ENCODE measurements around the gene OSBPL2. TPM values are rescaled to one million over a fixed set of nuclear protein-coding genes. Genes with fewer than 3 reads are reported as not detected.

Gene OSBPL2
- total and polyA plus RNA-seq, 3 donors from 2014 or later, result 48.5 to 57.2 (median 49.8) TPM

DNA sequence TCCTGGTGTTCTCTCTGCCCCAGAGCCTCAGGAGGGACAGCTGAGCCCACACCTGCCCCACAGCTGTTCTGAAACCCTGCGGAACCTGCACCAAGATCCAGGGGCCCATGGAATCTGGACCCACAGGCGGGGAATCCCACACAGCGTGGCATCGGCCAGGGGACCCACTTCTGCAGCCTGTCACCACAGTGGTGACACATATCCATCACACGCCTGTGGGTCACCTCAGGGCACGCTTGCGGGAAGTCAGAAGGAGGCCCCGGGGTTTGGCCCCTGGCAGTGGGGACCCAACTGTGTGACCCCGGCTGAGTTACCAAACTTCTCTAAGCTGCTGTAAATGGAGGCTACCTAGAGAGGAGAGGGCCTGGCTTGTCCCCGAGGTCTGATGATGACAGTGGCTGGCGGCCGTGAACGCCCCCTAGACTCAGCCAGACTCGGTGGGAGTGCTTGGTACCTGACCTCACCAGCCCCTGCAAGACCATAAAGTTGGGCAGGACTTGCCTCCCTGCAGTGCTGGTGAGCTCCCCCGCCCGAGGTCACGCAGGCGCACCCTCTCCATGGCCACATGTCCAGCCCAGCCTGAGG is 16.0 kb upstream of the OSBPL2 start:
- no peak for TF ChIP-seq POLR2A (IDR thresholded peaks at IDR 0.05)
- TF ChIP-seq, protein P1, sequence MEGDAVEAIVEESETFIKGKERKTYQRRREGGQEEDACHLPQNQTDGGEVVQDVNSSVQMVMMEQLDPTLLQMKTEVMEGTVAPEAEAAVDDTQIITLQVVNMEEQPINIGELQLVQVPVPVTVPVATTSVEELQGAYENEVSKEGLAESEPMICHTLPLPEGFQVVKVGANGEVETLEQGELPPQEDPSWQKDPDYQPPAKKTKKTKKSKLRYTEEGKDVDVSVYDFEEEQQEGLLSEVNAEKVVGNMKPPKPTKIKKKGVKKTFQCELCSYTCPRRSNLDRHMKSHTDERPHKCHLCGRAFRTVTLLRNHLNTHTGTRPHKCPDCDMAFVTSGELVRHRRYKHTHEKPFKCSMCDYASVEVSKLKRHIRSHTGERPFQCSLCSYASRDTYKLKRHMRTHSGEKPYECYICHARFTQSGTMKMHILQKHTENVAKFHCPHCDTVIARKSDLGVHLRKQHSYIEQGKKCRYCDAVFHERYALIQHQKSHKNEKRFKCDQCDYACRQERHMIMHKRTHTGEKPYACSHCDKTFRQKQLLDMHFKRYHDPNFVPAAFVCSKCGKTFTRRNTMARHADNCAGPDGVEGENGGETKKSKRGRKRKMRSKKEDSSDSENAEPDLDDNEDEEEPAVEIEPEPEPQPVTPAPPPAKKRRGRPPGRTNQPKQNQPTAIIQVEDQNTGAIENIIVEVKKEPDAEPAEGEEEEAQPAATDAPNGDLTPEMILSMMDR (IDR thresholded peaks at IDR 0.05), result no peak
- WGBS, 2 donors, result 85 to 87% methylated on average over 12 to 16 of the region's 18 CpGs
- no peaks in the 10 kb centered on the region for H3K36me3 ChIP-seq (ENCODE audit: low read depth, missing control alignments)

DNA sequence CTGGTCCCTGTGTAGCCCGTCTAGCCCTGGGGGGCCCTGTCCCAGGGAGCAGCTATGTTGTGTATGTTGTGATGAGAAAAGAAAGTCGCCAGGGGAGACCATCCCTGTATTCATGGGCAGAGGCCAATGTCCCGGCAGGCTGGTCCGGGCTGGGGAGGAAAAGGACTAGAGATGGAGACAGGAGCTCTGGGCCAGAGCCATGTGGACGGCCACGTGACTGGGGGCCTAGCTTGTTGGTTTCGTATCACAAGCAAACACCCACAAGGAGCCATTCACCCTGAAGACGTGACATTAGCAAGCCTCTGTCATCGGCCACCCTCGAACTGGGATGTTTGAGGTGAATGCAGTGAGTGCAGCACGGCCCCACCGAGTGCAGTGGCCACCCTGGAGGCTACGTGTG is 15.3 kb upstream of the OSBPL2 start:
- Histone ChIP-seq H3K4me1 (peaks cover 16% of the 10 kb centered on the region), H3K9me3 (no peaks in the 10 kb centered on the region), H3K4me3 (no peak overlapping the region), H3K27ac (no peak overlapping the region), H3K36me3 (ENCODE audit: low read depth, missing control alignments) (no peaks in the 10 kb centered on the region), H3K27me3 (no peaks in the 10 kb centered on the region)
- TF ChIP-seq, protein P1 (IDR thresholded peaks at IDR 0.05), result no peak
- TF ChIP-seq POLR2A (IDR thresholded peaks at IDR 0.05), result no peak
- no peak for DNase-seq
- 74 to 75% methylated on average over 12 to 13 of the region's 13 CpGs for WGBS, 2 donors
- intact Hi-C loops (cut with DNase I; ENCODE audit: low total_unique reads), result no loop called here

More for the DNA sequence above, 16.0 kb upstream of the OSBPL2 start:
- Histone ChIP-seq H3K4me3 (no peak overlapping the region), H3K4me1 (peaks cover 16% of the 10 kb centered on the region), H3K27ac (no peak overlapping the region), H3K9me3 (no peaks in the 10 kb centered on the region), H3K27me3 (no peaks in the 10 kb centered on the region)
- intact Hi-C loops (cut with DNase I; ENCODE audit: low total_unique reads), result no loop called here
- no peak for DNase-seq

DNA sequence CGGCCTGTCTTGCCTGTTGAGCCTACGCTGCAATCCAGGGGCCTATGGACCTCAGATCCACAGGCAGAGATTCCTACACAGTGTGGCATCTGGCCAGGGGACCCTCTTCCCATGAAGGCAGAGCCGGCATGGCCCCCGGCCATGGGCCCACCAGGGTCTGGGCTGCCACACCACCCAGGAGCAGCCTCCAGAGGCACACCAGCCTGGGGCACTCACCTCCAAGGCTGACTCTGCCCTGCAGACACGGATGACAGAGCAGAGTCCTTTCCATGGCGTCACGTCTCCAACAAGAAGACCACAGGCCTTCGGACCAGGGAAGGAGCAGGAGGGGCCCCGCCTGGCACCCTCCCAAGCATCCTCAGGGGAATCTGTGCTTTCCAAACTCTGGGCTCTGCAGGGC is 14.8 kb upstream of the OSBPL2 start:
- H3K4me1 ChIP-seq, result peaks cover 16% of the 10 kb centered on the region
- H3K36me3 ChIP-seq (ENCODE audit: low read depth, missing control alignments), result no peaks in the 10 kb centered on the region
- TF ChIP-seq POLR2A (IDR thresholded peaks at IDR 0.05), result no peak
- TF ChIP-seq, protein P1 (IDR thresholded peaks at IDR 0.05), result no peak
- no peak overlapping the region for H3K27ac ChIP-seq
- intact Hi-C loops (cut with DNase I; ENCODE audit: low total_unique reads), result no loop called here
- no peaks in the 10 kb centered on the region for H3K27me3 ChIP-seq
- 93 to 100% methylated on average over 1 to 9 of the region's 9 CpGs for WGBS, 2 donors
- no peak overlapping the region for H3K4me3 ChIP-seq
- no peaks in the 10 kb centered on the region for H3K9me3 ChIP-seq
- no peak for DNase-seq

DNA sequence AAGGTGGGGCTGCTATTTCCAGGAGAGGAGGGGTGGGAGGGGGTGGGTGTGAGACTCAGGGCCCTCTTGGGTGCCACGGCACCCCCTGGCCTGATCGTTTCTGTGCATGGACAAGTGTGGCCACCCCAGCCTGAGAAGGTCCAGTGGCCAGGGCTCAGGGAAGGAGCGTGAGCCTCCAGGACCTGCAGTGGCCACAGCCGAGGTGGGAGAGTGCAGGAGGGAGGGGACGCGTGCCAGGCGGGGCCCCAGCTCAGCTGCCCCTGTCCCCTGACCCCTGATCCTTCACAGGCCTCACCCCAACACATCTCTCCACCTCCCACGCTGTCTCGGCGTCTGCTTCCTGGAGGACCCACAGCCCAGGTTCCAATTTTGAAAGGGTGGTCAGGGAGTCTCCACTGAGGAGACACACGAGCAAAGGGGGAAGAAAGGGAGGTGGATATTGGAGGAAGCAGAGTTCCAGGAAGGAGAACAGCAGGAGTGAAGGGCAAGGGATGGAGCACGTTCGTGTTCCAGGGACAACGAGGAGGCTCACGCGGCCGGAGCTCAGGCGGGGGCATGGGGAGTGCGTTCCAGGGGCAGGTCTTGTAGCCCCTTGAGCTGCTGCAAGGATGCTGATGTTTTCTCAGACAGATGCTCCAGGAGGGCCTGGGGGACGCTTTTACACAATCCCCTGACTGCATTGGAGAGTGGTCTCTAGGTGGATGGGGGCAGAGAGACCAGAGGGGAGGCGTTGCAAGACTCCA is 14.0 kb upstream of the OSBPL2 start:
- H3K36me3 ChIP-seq (ENCODE audit: low read depth, missing control alignments), result no peaks in the 10 kb centered on the region
- no peaks in the 10 kb centered on the region for H3K9me3 ChIP-seq
- 65 to 69% methylated on average over 17 to 21 of the region's 21 CpGs for WGBS, 2 donors
- TF ChIP-seq, protein P1 (IDR thresholded peaks at IDR 0.05), result no peak
- TF ChIP-seq POLR2A (IDR thresholded peaks at IDR 0.05), result no peak
- H3K27me3 ChIP-seq, result no peaks in the 10 kb centered on the region
- peaks cover 10% of the 10 kb centered on the region for H3K4me1 ChIP-seq
- intact Hi-C loops (cut with DNase I; ENCODE audit: low total_unique reads), result no loop called here
- H3K4me3 ChIP-seq, result no peak overlapping the region
- no peak for DNase-seq
- no peak overlapping the region for H3K27ac ChIP-seq

All from testis (tissue), 3 donors.